D341Med (cell line): Measurements from ENCODE around the gene WDTC1.

Source experiments
- DNase-seq: peaks from one replicate; pipeline ENCODE4 v3.0.0; 2012; ENCODE audit warnings: low spot score

The WDTC1 gene

GRCh38 chr1:27335506-27336422, 101.3 kb downstream of the WDTC1 start:
- no peak for DNase-seq

- DNase-seq, result no peak
Measured at GRCh38 chr1:27336756-27337155, 102.3 kb downstream of the WDTC1 start.

- DNase-seq, result no peak
Measured at GRCh38 chr1:27338751-27339150, 104.3 kb downstream of the WDTC1 start.

- DNase-seq, result no peak
Measured at GRCh38 chr1:27339213-27339612, 104.8 kb downstream of the WDTC1 start.

GRCh38 chr1:27341525-27342252, 107.3 kb downstream of the WDTC1 start, which contains the start of gene SYTL1:
TSS of gene SYTL1 (plus strand) at chr1:27342022. CDS start at chr1:27345335, 3,313 bp downstream.
- peak; percentile 56 for DNase-seq

DNA sequence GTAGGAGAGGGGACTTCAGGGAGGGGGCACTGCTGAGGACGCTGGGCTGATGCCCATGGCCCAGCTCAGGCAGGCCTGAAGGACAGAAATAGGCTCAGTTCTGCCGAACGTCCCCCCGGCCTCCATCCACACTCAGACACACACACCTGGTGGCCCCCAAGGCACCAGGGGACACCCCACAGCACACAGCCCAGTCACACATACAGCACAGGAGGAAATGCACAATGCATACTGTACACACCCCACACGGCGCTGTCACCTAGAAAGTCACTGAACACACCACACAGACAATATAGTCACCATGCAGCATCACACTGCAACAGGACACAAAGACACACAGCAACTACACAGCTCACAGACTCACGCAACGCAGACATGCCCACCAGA, 108.0 kb downstream of the WDTC1 start:
- DNase-seq, result no peak

GRCh38 chr1:27342778-27343638, 108.6 kb downstream of the WDTC1 start:
- DNase-seq, result no peak

DNA sequence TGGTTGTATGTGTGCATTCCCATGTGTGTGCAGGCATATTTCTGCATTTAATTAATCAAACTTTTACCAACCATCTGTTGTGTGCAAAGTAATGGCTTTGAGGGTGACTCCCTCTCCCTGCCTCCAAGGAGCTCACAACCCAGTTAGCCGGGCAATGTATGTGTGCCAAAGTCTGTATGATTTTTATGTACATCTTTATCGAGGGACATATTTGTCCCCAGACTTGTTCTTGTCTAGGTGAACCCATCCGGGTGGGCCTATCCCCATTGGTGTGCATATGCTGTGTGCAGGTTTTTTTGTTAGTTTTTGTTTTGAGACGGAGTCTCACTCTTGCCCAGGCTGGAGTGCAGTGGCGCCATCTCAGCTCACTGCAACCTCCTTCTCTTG, 109.2 kb downstream of the WDTC1 start:
- DNase-seq, result no peak

DNA sequence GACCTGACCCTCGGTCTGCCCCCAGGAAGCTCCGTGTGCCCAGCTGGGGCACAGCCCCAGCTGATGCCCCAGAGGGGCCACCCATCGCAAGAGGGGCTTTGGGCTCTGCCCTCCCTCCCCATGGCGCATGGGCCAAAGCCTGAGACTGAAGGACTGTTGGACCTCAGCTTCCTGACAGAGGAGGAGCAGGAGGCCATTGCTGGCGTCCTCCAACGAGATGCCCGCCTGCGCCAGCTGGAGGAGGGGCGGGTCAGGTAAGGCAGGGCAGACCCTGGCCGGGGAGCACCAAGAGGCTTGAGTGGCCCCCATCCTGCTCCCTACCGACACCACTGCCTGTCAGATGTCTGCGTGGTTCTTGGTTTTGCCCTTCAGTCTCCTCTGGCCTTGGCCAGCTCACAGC, 110.8 kb downstream of the WDTC1 start:
- no peak for DNase-seq

DNA sequence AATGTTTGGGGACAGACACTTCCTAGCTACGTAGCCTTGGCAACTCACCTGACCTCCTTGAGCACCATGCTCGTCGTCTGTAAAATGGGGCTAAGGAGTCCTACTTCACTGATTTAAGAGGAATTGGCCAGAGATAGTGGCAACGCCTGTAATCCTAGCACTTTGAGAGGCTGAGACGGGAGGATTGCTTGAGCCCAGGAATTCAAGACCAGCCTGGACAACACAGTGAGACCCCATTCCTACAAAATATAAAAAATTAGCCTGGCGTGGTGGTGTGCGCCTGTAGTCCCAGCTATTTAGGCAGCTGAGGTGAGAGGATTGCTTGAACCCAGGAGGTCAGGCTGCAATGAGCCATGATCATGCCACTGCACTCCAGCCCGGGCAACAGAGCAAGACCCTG, 111.9 kb downstream of the WDTC1 start:
- no peak for DNase-seq

- DNase-seq, result no peak
Measured at GRCh38 chr1:27346991-27347624, 112.7 kb downstream of the WDTC1 start.

- peak; percentile 84 for DNase-seq
Measured at GRCh38 chr1:27348861-27349783, 114.7 kb downstream of the WDTC1 start.

GRCh38 chr1:27349784-27350662, 115.6 kb downstream of the WDTC1 start:
- DNase-seq, result peak; percentile 85

DNA sequence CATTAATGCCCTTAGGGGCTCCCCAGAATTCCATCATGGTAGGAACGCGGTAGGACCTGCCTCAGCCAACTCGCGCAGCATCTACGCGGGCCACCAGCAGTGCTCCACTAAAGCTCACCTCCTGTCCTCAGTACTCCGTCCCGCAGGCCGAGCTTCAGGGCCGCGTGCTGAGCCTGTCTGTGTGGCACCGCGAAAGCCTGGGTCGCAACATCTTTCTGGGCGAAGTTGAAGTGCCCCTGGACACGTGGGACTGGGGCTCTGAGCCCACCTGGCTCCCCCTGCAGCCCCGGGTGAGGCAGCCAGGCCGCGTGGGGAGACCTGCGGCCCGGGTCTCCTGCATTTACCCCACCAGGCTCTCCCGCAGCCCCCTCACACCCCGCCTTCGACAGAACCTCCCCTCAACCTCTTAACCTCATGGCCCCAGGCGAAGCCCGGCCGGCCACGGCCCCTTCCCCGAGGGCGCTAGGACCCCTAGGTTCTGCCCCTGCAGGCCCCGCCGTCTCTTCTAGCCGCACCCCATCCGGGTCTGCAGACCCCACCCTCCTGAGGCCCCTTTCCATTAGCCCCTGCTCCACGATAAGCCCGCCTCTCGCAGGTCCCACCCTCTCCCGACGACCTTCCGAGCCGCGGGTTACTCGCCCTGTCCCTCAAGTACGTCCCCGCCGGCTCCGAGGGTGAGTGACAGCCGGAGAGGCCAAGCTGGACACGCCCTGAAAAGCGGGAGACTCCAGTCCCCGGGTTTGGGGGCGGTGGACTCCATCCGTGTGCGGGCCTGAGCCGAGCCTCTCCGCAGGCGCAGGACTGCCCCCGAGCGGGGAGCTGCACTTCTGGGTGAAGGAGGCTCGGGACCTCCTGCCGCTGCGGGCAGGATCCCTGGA, 116.5 kb downstream of the WDTC1 start:
- no peak for DNase-seq

GRCh38 chr1:27351541-27352107, 117.2 kb downstream of the WDTC1 start:
- DNase-seq, result no peak

- no peak for DNase-seq
Measured at GRCh38 chr1:27353166-27353565, 118.7 kb downstream of the WDTC1 start.

- DNase-seq, result no peak
Measured at GRCh38 chr1:27353629-27354028, 119.2 kb downstream of the WDTC1 start.

- DNase-seq, result no peak
Measured at GRCh38 chr1:27355683-27356082, 121.3 kb downstream of the WDTC1 start.
